LoVo (cell line): ENCODE data around the gene OR8H3.
"Not testable (repeated sequence)": the region's sequence is repeated elsewhere in the genome, so short reads cannot be mapped to it uniquely, and the experiment has no call there.

Experiments
- DNase-seq: peaks from one replicate; pipeline ENCODE4 v3.0.0-alpha.2; 2016; ENCODE audit warnings: low spot score

Gene OR8H3, protein sequence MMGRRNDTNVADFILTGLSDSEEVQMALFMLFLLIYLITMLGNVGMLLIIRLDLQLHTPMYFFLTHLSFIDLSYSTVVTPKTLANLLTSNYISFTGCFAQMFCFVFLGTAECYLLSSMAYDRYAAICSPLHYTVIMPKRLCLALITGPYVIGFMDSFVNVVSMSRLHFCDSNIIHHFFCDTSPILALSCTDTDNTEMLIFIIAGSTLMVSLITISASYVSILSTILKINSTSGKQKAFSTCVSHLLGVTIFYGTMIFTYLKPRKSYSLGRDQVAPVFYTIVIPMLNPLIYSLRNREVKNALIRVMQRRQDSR

GRCh38 chr11:56122073-56122472 is at the start of gene OR8H3:
Gene OR8H3, plus strand, starts transcription at chr11:56122373. Its CDS starts 0 bp downstream, at chr11:56122373.
- no peak for DNase-seq

DNA sequence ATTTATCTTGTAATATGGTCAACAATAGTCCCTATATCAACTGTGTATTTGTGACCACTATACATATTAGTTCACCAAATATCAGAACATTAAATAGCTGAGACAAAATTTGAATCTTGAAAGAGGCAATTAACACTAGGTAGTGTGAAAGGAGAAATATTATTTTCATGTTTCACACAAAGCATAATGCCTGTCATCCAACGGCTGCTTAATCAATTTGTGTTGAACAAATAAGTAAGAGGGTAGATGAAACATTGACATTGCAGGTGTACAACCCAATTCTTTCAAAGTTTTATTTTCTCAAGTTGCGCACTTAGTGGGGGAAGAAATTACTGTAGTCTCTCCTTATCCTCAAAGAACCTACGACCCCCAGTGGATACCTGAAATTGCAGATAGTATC is 32.5 kb upstream of the OR8H3 start:
- DNase-seq, result no peak

- DNase-seq, result no peak
These were observed 29.2 kb upstream of the OR8H3 start, which contains the start of gene OR8I2 for GRCh38 chr11:56093008-56093407. Gene OR8I2, plus strand, starts transcription at chr11:56093308. Its CDS starts 0 bp downstream, at chr11:56093308.

DNA sequence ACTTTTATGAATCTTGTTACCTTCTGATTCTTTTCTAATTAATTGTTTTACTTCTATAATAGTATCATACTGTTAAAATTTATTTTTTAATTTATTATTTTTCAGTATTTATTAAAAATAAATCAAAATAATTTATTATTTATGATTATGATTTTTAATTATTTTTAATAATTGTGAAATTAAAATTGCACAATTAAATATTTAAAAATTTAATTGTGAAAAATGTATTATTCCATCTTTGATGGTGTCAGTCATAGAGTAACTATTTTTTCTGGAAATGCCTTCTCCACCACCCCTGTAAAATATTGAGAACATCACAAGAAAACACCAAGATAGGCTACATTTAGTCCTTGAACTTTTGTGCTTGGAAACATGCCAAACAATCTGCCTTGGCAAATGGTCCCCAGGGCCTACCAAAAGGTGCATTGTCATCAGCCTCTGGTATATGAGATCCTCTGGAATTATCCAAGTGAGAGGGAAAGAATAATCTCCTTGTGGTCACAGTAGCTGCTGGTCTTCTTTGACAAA is 18.9 kb upstream of the OR8H3 start, which contains the start of gene OR8H2:
Gene OR8H2 (plus strand): TSS at position 478 of the 528 bp plus-strand sequence. CDS start 1,356 bp downstream, outside the sequence.
- no peak for DNase-seq

- no peak for DNase-seq
These were observed 18.0 kb downstream of the OR8H3 start, which contains the start of gene OR8J3 for GRCh38 chr11:56140151-56140661. Gene OR8J3, minus strand, starts transcription at chr11:56140201. Its CDS starts 2,483 bp downstream, at chr11:56137718.

GRCh38 chr11:56143681-56144080 is 21.5 kb downstream of the OR8H3 start:
- not testable (repeated sequence) for DNase-seq

DNA sequence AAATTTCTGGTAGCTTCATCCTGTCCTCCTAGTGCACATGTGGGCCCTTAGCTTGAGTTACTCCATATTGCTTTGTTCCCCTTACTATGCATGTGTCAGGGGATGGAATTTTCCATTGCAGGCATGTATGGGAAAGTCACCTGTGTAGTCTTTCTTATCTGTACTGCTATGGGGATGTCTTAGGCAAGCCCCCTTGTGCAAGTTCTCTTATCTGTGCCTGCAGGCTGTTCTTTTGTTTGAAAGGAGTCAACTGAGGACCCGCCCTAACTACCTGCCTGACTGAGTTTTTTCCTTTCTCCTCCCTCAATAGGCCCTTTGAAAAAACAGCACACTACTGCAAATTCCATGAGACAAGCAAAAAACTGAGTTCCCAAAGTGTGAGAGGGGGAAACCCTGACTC is 29.2 kb downstream of the OR8H3 start:
- no peak for DNase-seq

GRCh38 chr11:56152333-56152732 is 30.2 kb downstream of the OR8H3 start:
- DNase-seq, result no peak

DNA sequence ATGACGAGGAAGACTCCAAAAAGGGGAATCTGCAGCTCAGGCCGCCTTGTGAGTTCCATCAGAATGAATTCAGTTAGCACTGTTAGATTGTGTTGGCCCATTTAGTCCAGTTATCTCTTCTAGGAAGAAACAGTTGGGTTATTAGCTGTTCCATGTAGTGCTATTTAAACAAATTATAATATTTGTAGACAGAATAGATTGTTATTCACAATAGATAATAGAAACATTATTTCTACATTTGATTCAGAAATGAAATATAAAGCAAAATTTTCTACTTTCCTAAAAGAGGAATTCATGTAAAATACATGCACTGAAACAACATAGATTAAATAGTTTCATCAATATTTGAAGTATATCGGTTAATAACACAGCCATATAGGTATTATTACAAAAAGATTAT is 38.0 kb downstream of the OR8H3 start, which contains the start of gene OR8K5:
Gene OR8K5 (minus strand): TSS at position 101 of the 400 bp plus-strand sequence. CDS start 0 bp downstream, at position 101.
- no peak for DNase-seq

DNA sequence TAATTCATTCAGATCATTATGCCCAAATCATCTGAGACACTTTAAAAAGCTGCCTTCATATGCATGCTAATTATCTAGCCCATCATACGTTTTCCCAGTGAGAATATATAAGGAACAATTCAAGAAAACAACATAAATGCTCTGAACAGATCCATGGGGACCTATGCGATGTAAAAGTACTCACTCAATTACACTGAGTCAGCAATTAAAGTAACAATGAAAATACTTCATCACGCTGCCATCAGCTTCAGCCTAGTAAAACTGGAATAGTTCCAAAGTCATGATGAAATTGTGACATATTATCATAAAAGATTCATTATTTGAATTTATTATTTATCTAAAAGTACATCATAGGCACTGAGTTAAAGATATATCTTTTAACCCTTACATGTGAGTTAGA is 41.6 kb downstream of the OR8H3 start:
- DNase-seq, result no peak

DNA sequence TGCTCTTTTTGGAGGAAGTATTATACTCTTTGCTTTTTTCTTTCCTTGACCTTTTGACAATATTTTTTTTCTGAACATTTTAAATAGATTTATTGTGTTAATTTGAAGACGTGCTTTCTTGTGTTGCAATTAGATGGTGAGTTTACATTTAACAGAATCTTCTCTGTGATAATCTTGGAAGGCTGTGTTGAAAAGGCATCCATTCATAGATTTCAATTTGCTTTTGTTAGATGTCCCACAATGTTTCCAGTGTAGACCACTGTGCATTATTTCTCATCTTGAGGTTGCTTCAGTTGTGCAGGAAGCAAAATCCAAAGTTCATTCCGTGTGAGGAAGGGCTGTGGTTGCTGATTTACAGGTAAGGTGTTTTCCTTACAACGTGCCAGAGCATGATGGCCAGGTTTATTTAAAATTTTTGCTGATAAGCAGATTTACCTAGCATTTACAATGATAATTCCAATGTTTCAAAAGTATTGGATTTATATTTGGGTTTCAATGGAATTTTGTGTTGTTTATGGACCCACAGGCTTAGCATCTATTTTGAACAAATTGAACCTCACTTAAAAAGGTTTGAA is 50.2 kb downstream of the OR8H3 start:
- no peak for DNase-seq
